Fibroblast of the aortic adventitia (primary cell): Measurements from ENCODE around the gene ITGB8. TPM values are rescaled to one million over a fixed set of nuclear protein-coding genes. Genes with fewer than 3 reads are reported as not detected.
"Not testable (repeated sequence)": the region's sequence is repeated elsewhere in the genome, so short reads cannot be mapped to it uniquely, and the experiment has no call there.

Source experiments
- DNase-seq: peaks from one replicate; pipeline ENCODE4 v3.0.0-alpha.2; 2010; ENCODE audit warnings: low read depth
- H3K4me3 ChIP-seq: 2 replicates; pipeline ENCODE4 v1.5.1; 2011; ENCODE audit warnings: low read depth, mild to moderate bottlenecking, control low read depth, low read length, moderate library complexity
- total RNA-seq: library from RNA; depleted of rRNA; stranded (reverse); fragments of >200 nt; gene quantifications from 2 replicates; pipeline ENCODE4 v1.2.3, GENCODE V29; 2012; ENCODE audit warnings: low replicate concordance
- TF ChIP-seq, protein P1 (sequence below): IDR thresholded peaks from 2 replicates; pipeline ENCODE4 v1.5.1; 2011; ENCODE audit warnings: mild to moderate bottlenecking, low read length, control low read depth, inconsistent platforms; ENCODE audit not compliant: insufficient read depth

Gene ITGB8
- total RNA-seq, 1 donor: 79.2 TPM

DNA sequence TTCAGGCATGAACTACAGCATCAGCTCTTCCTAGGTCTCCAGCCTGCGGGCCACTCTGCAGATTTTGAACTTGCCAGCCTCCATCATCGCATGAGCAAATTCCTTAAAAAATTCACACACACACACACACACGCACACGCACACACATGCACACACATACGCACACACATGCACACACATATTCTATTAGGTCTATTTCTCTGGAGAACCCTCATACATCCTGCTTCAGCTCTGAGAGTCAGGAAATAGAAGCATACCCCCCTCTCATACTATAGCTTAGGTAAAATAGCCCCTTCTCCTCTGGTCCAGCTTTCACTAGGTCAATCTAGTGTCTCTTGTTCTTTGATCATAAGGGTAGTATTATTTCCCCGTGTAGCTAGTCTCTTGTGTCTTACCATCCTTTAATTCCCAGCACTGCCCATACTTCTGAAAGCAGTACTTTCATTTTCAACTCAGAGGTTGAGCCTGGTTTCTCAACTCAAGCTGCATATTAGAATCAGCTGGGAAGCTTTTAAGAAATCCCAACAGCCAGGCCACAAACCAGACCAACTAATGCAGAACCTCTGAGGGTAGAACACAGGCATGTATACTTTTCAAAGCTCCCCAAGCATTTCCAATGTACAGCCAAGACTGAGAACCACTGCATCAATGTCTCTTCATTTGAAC, 30.9 kb upstream of the ITGB8 start:
- no peak overlapping the region for H3K4me3 ChIP-seq
- peak; percentile 66 for DNase-seq
- TF ChIP-seq, protein P1, sequence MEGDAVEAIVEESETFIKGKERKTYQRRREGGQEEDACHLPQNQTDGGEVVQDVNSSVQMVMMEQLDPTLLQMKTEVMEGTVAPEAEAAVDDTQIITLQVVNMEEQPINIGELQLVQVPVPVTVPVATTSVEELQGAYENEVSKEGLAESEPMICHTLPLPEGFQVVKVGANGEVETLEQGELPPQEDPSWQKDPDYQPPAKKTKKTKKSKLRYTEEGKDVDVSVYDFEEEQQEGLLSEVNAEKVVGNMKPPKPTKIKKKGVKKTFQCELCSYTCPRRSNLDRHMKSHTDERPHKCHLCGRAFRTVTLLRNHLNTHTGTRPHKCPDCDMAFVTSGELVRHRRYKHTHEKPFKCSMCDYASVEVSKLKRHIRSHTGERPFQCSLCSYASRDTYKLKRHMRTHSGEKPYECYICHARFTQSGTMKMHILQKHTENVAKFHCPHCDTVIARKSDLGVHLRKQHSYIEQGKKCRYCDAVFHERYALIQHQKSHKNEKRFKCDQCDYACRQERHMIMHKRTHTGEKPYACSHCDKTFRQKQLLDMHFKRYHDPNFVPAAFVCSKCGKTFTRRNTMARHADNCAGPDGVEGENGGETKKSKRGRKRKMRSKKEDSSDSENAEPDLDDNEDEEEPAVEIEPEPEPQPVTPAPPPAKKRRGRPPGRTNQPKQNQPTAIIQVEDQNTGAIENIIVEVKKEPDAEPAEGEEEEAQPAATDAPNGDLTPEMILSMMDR: no peak

DNA sequence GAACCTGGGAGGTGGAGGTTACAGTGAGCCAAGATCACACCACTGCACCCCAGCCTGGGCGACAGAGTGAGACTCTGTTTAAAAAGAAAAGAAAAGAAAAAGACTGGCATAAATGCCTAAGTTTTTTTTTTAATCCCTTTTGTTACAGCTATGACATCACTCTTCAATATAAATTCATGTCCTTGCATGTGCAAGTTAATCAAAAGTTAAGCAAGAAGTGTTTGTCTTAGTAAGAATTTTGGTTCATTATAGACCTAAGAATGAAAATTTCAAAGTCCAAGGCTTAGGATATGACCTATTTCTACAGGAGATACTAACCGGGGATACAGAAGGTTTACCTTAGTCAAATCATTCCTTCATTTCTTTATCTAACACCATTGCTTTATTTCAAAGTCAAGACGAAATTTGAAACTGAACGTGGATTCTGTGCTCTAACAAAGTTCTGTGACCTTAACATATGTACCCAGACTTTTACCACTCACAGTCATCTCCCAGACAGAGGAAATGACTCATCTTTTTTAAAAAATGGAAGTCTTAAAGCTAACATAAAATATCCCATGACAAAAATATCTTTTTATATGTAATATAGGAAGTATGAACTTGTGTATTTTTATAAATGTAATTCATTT, 29.3 kb upstream of the ITGB8 start:
- DNase-seq: no peak
- TF ChIP-seq, protein P1: no peak
- no peak overlapping the region for H3K4me3 ChIP-seq

DNA sequence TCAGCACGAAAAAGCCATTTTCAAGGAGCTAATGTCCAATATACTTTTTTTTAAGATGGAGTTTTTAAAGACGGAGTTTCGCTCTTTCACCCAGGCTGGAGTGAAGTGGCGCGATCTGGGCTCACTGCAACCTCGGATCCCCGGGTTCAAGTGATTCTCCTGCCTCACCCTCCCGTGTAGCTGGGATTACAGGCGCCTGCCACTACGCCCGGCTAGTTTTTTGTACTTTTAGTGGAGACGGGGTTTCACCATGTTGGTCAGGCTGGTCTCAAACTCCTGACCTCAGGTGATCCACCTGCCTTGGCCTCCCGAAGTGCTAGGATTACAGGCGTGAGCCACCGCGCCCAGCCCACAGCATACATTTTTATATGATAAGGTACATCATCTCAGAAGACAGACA, 28.4 kb upstream of the ITGB8 start:
- DNase-seq, H3K4me3 ChIP-seq: not testable (repeated sequence)

DNA sequence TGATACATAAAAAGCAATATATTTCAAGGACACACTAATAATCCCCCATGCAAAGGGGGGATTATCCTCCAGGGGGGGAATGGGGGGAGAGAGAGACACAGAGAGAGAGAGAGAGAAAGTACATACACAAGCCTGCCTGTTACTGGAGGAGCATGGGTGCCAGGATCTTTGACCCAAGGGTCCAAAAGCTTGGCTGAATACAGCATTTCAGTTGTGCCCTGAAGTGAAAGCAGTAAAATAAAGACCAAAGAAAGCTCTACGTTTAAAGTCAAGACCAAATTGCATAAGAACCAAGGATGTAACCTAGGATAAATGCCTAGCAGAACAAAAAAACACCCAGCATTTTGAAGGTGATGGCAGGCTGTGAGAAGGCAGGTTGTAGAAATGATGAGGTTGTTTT, 27.8 kb upstream of the ITGB8 start:
- DNase-seq: no peak
- no peak overlapping the region for H3K4me3 ChIP-seq
- TF ChIP-seq, protein P1: no peak

DNA sequence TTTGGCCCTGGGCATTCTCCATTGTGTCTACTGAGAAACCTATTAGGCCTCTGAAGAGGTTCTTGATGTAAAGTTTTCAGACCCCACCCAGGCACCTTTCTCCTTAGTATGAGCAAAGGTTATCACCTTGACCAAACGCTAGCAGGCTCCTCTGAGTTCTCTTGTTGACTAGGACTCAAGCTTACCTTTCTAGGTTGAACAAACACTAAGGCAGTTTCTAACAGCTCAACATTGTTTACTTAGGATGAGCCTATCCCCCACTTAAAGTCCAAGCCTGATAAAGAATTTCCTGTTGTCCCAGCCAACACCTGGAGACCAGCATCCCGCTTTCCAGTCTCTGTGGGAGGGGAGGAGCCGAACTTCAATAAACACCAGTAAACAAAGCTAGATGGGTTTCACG, 26.3 kb upstream of the ITGB8 start:
- no peak overlapping the region for H3K4me3 ChIP-seq
- TF ChIP-seq, protein P1: no peak
- DNase-seq: no peak

DNA sequence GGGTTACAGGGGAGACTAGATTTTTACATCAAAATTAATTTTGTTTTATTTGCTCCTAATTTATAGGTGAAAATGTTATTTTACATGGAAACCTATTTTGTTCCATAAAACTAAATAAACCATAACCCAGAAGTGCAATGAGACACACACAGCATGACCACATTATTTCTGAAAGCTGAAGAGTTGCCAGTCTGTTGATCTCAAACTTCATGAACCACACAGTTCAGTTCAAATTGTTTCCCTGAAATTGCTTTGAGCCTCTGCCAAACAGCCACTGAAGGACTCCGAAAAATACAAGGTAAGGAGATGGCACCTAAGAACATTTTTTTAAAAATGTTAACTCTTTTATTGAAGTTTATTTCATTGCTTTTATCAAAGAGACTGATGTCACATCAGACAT, 25.0 kb upstream of the ITGB8 start:
- H3K4me3 ChIP-seq: no peak overlapping the region
- no peak for DNase-seq
- TF ChIP-seq, protein P1: no peak

DNA sequence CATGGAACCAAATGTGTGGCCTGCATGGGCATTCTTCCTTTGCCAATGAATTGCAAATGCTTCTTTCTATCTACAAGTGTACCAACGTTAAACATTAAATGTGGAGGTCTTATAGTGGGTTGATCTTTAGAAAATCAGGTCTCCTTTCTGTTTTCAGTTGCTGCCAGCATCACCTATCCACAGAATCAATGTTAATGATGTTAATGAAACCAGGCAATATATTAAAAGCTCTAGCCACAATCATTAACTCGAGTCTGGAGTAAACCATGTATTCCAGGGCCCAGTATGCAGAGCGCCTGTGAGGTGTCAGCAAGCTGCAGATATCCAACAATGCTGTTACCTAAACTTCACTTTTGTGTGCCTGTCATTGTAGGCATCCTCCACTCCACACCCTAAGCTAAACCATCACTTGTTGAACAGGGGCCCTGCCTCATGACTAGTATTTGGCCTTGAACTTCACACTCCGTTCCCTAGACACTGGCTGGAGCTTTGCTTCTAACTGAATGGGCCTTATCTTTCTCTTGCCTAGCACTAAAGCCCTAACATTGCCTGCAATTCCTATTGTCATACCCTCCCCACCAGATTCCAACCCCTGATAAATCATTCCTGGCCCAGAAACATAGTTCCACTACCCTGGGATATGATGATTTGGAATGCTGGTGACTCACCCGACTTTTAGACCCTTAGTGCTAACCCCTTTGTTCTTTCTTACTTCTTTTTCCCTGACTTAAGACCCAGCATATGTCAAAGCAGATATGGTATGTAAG, 24.3 kb upstream of the ITGB8 start:
- no peak overlapping the region for H3K4me3 ChIP-seq
- TF ChIP-seq, protein P1: no peak
- peak; percentile 90 for DNase-seq
